ENCODE measurements around the gene AMN. TPM values are rescaled to one million over a fixed set of nuclear protein-coding genes. Genes with fewer than 3 reads are reported as not detected.

AMN gene
- total RNA-seq, 4 donors from 2014 or later, result 89.1 to 1,110 (median 806) TPM

DNA sequence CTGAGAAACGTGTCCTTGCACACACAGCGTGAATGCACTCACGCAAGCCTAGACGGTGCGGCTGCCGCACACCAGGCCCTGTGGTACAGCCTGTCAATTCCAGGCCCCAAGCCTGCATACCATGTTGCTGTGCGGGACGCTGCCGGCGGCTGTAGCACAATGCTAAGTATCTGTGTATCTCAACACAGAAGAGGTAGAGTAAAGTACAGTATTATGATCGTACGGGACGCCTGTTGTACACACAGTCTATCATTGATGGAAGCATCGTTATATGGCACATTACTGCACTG lies 45.0 kb downstream of the AMN start:
- H3K36me3 ChIP-seq, result peaks cover 0 to 100% (median 4%) of the 10 kb centered on the region in 3 donors

DNA sequence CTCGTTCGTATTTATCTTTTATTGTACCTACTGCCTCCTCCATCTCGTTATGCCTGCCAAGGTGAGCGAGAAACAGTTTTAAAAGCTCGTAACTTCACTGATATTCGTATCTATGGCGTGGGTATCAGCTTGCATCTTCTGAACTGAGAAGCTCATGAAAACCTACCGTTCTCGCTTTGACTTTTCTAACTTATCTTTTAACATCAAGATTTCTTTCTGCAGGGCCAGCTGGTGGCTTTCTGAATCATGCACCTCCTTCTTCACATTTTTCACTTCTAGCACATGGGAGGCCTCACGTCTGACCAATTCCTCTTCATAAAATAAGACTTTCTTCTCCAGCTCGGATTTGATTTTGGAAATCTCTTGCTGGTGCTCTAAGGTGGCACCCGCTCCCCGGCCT lies 45.8 kb downstream of the AMN start:
- Histone ChIP-seq H3K4me3 (no peak overlapping the region), H3K9me3 (no peaks in the 10 kb centered on the region), H3K27me3 (no peaks in the 10 kb centered on the region), H3K36me3 (peaks cover 0 to 99% (median 4%) of the 10 kb centered on the region in 3 donors), H3K4me1 (no peaks in the 10 kb centered on the region), H3K27ac (no peak overlapping the region)
- no peak for DNase-seq
- TF ChIP-seq, protein P1, sequence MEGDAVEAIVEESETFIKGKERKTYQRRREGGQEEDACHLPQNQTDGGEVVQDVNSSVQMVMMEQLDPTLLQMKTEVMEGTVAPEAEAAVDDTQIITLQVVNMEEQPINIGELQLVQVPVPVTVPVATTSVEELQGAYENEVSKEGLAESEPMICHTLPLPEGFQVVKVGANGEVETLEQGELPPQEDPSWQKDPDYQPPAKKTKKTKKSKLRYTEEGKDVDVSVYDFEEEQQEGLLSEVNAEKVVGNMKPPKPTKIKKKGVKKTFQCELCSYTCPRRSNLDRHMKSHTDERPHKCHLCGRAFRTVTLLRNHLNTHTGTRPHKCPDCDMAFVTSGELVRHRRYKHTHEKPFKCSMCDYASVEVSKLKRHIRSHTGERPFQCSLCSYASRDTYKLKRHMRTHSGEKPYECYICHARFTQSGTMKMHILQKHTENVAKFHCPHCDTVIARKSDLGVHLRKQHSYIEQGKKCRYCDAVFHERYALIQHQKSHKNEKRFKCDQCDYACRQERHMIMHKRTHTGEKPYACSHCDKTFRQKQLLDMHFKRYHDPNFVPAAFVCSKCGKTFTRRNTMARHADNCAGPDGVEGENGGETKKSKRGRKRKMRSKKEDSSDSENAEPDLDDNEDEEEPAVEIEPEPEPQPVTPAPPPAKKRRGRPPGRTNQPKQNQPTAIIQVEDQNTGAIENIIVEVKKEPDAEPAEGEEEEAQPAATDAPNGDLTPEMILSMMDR (IDR thresholded peaks at IDR 0.05), result no peak
- no peak for TF ChIP-seq POLR2A (IDR thresholded peaks at IDR 0.05)

More for the DNA sequence above, 45.0 kb downstream of the AMN start:
- TF ChIP-seq, protein P1 (IDR thresholded peaks at IDR 0.05), result no peak
- TF ChIP-seq POLR2A (IDR thresholded peaks at IDR 0.05), result no peak
- DNase-seq, result no peak
- H3K27ac ChIP-seq, result no peak overlapping the region
- no peak overlapping the region for H3K4me3 ChIP-seq
- no peaks in the 10 kb centered on the region for H3K27me3 ChIP-seq
- H3K4me1 ChIP-seq, result no peaks in the 10 kb centered on the region
- no peaks in the 10 kb centered on the region for H3K9me3 ChIP-seq

DNA sequence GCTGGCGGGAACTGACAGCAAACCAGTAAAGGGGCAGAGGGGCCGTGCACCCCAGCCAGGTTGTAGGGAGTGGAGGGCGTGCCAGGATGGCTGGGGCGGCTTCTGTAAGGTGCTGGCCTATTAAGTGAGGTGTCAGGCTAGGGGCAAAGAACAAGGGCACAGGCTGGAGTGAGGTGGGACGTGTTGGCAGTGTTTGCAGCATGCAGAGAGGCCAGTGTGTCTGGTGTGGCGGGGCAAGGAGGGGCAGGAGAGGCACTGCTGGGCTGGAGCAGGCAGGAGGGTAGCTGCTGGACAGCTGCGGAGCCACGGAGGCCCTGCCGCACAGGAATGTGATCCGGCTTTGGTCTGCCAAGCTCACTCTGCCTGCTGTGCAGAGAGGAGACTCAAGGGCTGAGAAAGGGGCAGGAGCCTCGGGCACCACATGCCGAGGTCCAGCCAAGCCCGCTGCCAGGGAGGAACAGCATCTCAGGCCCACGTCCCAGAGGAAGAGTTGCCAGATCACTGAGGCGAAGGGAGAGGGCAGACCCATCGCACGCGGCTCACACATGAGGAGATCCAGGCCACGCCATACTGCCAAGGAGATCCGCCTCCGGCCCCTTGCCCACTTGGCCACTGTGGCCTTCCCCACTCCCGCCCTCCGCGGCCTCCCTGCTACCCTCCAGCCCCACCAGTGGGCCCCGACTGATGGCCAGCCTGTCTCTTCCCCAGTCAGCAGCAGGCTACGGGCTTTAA lies 46.8 kb downstream of the AMN start:
- Histone ChIP-seq H3K36me3 (peaks cover 0 to 99% (median 4%) of the 10 kb centered on the region in 3 donors), H3K4me3 (no peak overlapping the region), H3K9me3 (no peaks in the 10 kb centered on the region), H3K27me3 (no peaks in the 10 kb centered on the region), H3K4me1 (no peaks in the 10 kb centered on the region), H3K27ac (no peak overlapping the region)
- TF ChIP-seq, protein P1 (IDR thresholded peaks at IDR 0.05), result no peak
- TF ChIP-seq POLR2A (IDR thresholded peaks at IDR 0.05), result no peak
- no peak for DNase-seq

DNA sequence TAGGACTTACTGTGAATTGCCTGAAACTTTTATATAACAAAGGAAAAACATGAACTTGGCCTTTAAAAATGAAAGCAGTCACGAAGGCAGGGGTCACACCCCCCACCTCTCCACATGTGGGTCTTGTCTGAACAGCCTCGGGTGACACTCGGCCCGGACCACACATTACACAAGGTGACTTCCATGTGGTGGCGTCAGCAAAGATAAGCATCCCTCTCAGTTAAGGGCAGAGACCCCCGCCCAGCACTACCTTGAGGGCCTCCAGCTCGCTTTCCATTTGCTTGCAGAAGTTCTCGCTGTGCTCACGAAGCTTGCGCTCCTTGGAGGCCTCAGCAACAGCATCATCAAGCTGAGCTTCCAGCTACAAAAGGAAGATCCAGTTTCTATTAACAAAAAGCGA lies 47.4 kb downstream of the AMN start:
- Histone ChIP-seq H3K4me3 (no peak overlapping the region), H3K9me3 (no peaks in the 10 kb centered on the region), H3K27me3 (no peaks in the 10 kb centered on the region), H3K36me3 (peaks cover 0 to 99% (median 4%) of the 10 kb centered on the region in 3 donors), H3K4me1 (no peaks in the 10 kb centered on the region), H3K27ac (no peak overlapping the region)
- TF ChIP-seq, protein P1 (IDR thresholded peaks at IDR 0.05), result no peak
- TF ChIP-seq POLR2A (IDR thresholded peaks at IDR 0.05), result no peak
- no peak for DNase-seq

DNA sequence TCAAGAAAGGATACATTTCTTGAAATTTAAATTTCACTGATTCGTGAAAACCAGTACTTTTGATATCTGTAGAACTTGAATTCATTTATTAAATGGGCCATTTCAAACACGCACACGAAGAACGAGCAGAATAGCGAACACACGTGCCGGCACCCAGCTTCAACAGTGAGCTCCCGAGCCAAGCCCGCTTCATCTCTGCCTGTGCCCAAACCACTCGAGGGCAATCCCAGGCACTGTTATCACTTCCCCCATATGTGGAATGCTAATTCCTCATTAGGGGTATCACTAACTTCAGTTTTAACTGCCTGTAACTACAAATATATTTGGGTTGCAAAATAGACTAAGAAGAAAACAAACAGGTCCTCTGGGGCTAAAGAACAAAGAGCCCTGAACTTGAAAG lies 48.0 kb downstream of the AMN start:
- peaks cover 0 to 99% (median 4%) of the 10 kb centered on the region in 3 donors for H3K36me3 ChIP-seq
- no peak for TF ChIP-seq POLR2A (IDR thresholded peaks at IDR 0.05)
- TF ChIP-seq, protein P1 (IDR thresholded peaks at IDR 0.05), result no peak
- no peak overlapping the region for H3K4me3 ChIP-seq
- no peaks in the 10 kb centered on the region for H3K27me3 ChIP-seq
- H3K9me3 ChIP-seq, result no peaks in the 10 kb centered on the region
- H3K27ac ChIP-seq, result no peak overlapping the region
- DNase-seq, result no peak
- H3K4me1 ChIP-seq, result no peaks in the 10 kb centered on the region

Measured in Peyer's patch (tissue), 4 donors.